Smooth muscle cell (in vitro differentiated cells): Measurements from ENCODE around the gene YEATS4. TPM values are rescaled to one million over a fixed set of nuclear protein-coding genes. Genes with fewer than 3 reads are reported as not detected.

Experiments used
- DNase-seq: peaks from one replicate; lab custom pipeline; 2025; ENCODE audit not compliant: unreplicated experiment; lab: John Stamatoyannopoulos, UW
- H2AFZ ChIP-seq: fragments of 200-600 bp; sonication (generic); 2 replicates; pipeline ENCODE4 v1.6.0; 2016; ENCODE audit warnings: antibody characterized with exemption, low read depth, mild to moderate bottlenecking
- H3F3A ChIP-seq: fragments of 200-600 bp; sonication (generic); 2 replicates; pipeline ENCODE4 v1.6.0; 2017; ENCODE audit warnings: antibody characterized with exemption, low read depth
- H3K27ac ChIP-seq: fragments of 200-600 bp; sonication (generic); 2 replicates; pipeline ENCODE4 v1.5.1; 2016; ENCODE audit warnings: low read depth, mild to moderate bottlenecking
- H3K27me3 ChIP-seq: fragments of 200-600 bp; sonication (generic); 2 replicates; pipeline ENCODE4 v1.6.1; 2016; ENCODE audit warnings: low read depth, mild to moderate bottlenecking
- H3K36me3 ChIP-seq: fragments of 200-600 bp; sonication (generic); 2 replicates; pipeline ENCODE4 v1.5.1; 2016; ENCODE audit warnings: low read depth
- H3K4me1 ChIP-seq: fragments of 200-600 bp; sonication (generic); 2 replicates; pipeline ENCODE4 v1.5.1; 2016; ENCODE audit warnings: low read depth
- H3K4me2 ChIP-seq: fragments of 200-600 bp; sonication (generic); 2 replicates; pipeline ENCODE4 v1.6.0; 2016; ENCODE audit warnings: mild to moderate bottlenecking
- H3K4me3 ChIP-seq: fragments of 200-600 bp; sonication (generic); 2 replicates; pipeline ENCODE4 v1.5.1; 2016; ENCODE audit warnings: mild to moderate bottlenecking
- H3K79me2 ChIP-seq: fragments of 200-600 bp; sonication (generic); 2 replicates; pipeline ENCODE4 v1.6.0; 2016; ENCODE audit warnings: low read depth, mild to moderate bottlenecking
- H3K9ac ChIP-seq: fragments of 200-600 bp; sonication (generic); 2 replicates; pipeline ENCODE4 v1.6.0; 2016; ENCODE audit warnings: low read depth
- H3K9me3 ChIP-seq: fragments of 200-600 bp; sonication (generic); replicated peaks from 2 replicates; pipeline ENCODE4 v1.5.1; 2016; ENCODE audit warnings: low read depth
- H4K20me1 ChIP-seq: fragments of 200-600 bp; sonication (generic); 2 replicates; pipeline ENCODE4 v1.6.0; 2016; ENCODE audit warnings: low read depth
- WGBS: methylation state at CpG from one replicate; pipeline ENCODE4 v1.1.7; 2016; ENCODE audit warnings: low lambda C conversion rate; 5-methylcytosine and 5-hydroxymethylcytosine counted together
- polyA plus RNA-seq: library from polyadenylated mRNA; unstranded; fragments of >200 nt; fragmentation: Nextera tagmentation; extraction: Ambion mirVana; gene quantifications from 2 replicates; pipeline ENCODE4 v1.2.1, GENCODE V29; 2016
- total RNA-seq: library from RNA; depleted of rRNA; stranded (reverse); fragments of >200 nt; gene quantifications from 2 replicates; pipeline ENCODE4 v1.2.3, GENCODE V29; 2014
- TF ChIP-seq, protein P1 (sequence below): fragments of 200-600 bp; sonication (generic); IDR thresholded peaks from 2 replicates; pipeline ENCODE4 v1.5.1; 2017; ENCODE audit warnings: borderline replicate concordance, mild to moderate bottlenecking, antibody characterized with exemption; ENCODE audit not compliant: insufficient read depth, poor library complexity, severe bottlenecking

YEATS4 gene
- total and polyA plus RNA-seq, 2 experiments from 2014 or later: 9.9 to 32.7 TPM

DNA sequence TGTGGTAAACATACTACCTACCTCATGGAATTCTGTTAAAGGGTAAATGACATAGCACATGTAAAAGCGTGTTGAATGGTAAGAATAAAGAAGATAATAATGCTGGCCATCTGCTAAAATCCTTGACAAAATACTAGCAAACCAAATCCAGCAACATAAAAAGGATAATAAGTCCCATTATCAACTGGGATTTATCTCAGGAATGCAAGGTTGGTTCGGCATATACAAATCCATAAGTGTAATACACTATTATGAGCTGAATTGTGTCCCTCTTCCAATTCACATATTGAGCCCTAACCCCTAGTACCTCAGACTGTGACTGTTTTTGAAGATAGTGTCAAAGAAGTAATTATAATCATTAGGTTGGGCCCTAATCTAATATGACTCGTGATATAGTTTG, 37.4 kb downstream of the YEATS4 start:
- Histone ChIP-seq H3K79me2 (no peaks in the 10 kb centered on the region), H3K9ac (peak overlapping the region; percentile 90), H4K20me1 (no peaks in the 10 kb centered on the region), H2AFZ (no peak overlapping the region), H3K4me2 (peak overlapping the region; percentile 46), H3F3A (peaks cover 42% of the 10 kb centered on the region), H3K36me3 (peaks cover 14% of the 10 kb centered on the region), H3K9me3 (no peaks in the 10 kb centered on the region), H3K27ac (peak overlapping the region; percentile 97), H3K4me3 (no peak overlapping the region), H3K4me1 (peaks cover 23% of the 10 kb centered on the region), H3K27me3 (no peaks in the 10 kb centered on the region)
- DNase-seq: no peak
- TF ChIP-seq, protein P1, sequence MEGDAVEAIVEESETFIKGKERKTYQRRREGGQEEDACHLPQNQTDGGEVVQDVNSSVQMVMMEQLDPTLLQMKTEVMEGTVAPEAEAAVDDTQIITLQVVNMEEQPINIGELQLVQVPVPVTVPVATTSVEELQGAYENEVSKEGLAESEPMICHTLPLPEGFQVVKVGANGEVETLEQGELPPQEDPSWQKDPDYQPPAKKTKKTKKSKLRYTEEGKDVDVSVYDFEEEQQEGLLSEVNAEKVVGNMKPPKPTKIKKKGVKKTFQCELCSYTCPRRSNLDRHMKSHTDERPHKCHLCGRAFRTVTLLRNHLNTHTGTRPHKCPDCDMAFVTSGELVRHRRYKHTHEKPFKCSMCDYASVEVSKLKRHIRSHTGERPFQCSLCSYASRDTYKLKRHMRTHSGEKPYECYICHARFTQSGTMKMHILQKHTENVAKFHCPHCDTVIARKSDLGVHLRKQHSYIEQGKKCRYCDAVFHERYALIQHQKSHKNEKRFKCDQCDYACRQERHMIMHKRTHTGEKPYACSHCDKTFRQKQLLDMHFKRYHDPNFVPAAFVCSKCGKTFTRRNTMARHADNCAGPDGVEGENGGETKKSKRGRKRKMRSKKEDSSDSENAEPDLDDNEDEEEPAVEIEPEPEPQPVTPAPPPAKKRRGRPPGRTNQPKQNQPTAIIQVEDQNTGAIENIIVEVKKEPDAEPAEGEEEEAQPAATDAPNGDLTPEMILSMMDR: no peak
- WGBS: 93% methylated on average over 3 of the region's 3 CpGs

DNA sequence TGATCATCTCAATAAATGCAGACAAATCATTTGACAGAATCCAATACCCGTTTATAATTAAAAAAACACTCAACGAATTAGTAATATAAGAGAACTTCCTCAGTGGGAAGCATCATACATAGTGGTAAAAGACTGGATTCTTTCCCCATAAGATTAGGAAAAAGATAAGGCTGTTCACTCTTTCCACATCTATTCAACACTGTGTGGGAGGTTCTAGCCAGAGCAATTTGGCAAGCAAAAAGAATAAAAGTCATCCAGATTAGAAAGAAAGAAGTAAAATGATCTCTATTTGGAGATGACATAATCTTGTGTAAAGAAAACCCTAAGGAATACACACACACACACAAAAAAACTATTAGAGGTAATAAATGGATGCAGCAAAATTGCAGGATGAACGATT, 38.4 kb downstream of the YEATS4 start:
- TF ChIP-seq, protein P1: no peak
- Histone ChIP-seq H3K4me3 (no peak overlapping the region), H2AFZ (no peak overlapping the region), H3K4me1 (peaks cover 23% of the 10 kb centered on the region), H3K27ac (peak overlapping the region; percentile 97), H3K36me3 (peaks cover 14% of the 10 kb centered on the region), H3K9me3 (no peaks in the 10 kb centered on the region), H3F3A (peaks cover 37% of the 10 kb centered on the region), H3K4me2 (no peak overlapping the region), H3K27me3 (no peaks in the 10 kb centered on the region), H3K79me2 (no peaks in the 10 kb centered on the region), H3K9ac (no peak overlapping the region), H4K20me1 (no peaks in the 10 kb centered on the region)
- WGBS: 76% methylated on average over 3 of the region's 3 CpGs
- DNase-seq: no peak

DNA sequence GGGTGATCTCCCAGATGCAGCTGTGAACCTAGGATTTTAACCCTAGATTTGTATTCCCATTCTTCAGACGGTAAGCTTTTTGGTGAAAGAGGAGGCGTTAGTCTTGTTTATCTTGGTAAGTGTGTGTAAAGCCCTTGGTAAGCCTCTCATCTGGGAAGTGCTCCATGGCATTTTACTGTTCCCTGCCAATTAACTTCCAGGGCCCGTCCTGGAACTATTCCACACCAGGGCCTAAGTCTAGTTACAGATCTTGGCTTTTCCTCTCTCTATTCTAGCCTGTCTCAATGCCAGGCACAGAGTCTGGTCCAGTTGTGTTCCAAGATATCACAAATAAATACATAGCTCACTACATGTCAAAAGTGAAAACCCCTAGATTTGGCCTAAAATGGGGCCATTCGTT, 42.4 kb downstream of the YEATS4 start:
- H3K9ac ChIP-seq: no peak overlapping the region
- no peak overlapping the region for H3K4me3 ChIP-seq
- TF ChIP-seq, protein P1: no peak
- no peaks in the 10 kb centered on the region for H3K9me3 ChIP-seq
- peaks cover 9% of the 10 kb centered on the region for H3K36me3 ChIP-seq
- peaks cover 26% of the 10 kb centered on the region for H3F3A ChIP-seq
- H4K20me1 ChIP-seq: no peaks in the 10 kb centered on the region
- no peak overlapping the region for H3K4me2 ChIP-seq
- H3K27me3 ChIP-seq: no peaks in the 10 kb centered on the region
- WGBS: 38% methylated on average over 4 of the region's 4 CpGs
- H3K4me1 ChIP-seq: peaks cover 15% of the 10 kb centered on the region
- H2AFZ ChIP-seq: peak overlapping the region; percentile 22
- no peak for DNase-seq
- H3K79me2 ChIP-seq: no peaks in the 10 kb centered on the region
- peak overlapping the region; percentile 27 for H3K27ac ChIP-seq

DNA sequence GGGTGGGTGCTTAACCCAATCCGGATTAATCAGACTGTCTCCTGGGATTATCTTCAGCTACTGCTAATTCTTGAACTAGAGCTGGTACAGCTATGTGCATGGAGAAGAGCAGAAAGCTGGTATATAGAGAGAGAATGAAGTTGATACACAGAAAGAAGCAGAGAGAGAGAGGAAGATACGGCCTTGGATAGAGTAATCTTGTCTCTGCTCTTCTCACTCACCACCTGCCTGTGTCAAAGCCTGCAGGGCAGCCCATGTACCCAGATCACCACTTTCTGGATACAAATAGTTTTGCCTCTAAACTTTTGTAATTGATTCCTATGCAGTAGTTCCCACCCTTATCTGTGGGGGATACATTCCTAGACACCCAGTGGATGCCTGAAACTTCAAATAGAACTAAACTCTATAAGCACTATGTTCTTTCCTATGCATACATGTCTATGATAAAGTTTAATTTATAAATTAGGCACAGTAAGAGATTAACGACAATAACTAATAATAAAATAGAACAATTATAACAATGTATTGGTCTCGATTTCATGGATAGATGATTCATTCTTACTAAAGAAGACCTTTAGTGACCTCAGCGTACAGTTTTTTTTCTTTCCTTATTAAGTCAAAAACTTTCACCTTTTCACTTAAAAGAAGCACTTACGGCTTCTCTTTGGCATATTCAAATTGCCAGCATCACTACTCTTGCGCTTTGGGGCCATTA, 45.5 kb downstream of the YEATS4 start:
- Histone ChIP-seq H3K4me3 (no peak overlapping the region), H4K20me1 (no peaks in the 10 kb centered on the region), H3K9me3 (no peaks in the 10 kb centered on the region), H3K4me2 (peak overlapping the region; percentile 72), H3K36me3 (no peaks in the 10 kb centered on the region), H3K9ac (peak overlapping the region; percentile 90), H2AFZ (no peak overlapping the region), H3K79me2 (no peaks in the 10 kb centered on the region), H3F3A (peaks cover 16% of the 10 kb centered on the region), H3K27ac (peak overlapping the region; percentile 100), H3K27me3 (no peaks in the 10 kb centered on the region), H3K4me1 (peaks cover 15% of the 10 kb centered on the region)
- TF ChIP-seq, protein P1: no peak
- WGBS: 35% methylated on average over 7 of the region's 7 CpGs
- DNase-seq: no peak
